Measurements from ENCODE around the gene LMNB1.

DNA sequence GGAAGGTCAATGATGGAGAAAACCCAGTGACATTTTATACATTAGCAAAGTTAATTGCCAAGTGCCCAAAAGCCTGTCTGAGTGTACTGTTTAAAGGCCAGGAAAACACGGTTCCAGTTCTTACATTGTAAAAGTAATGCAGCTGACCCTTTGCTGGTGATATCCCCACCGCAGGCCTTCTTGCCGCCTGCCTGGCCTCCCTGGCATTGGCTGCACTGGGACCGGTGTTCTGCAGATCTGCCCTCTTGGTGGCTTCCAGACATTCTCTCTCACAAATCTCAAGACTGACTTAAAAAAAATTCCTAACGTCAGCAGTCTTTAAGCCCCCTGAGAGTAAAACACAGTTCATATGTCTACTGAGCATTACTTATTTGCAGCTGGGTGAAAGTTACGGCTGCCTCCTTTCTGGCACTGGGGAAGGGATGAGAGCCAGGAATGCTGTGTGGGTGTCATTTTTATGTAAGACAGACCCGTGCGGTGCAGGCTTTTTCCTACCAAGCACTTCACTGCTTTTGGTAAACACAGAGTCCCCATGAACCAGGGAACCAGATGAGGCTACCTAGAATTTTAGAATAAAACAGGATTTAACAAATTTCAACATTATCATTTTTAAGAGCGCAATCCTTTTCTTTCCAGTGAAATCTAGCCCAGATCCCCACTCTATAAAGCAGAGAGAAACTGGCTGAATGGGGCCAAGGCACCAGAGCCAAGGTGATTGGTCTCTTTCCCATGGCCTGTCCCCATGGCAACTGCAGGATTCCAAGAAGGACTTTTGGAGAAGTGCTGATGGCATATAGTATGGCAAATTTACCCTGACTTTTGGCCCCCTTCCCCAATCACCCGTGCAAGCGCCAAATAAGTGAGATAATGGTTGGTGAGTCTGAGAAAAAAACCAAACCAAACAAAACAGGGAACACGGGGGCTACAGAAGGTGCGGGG lies 80.8 kb downstream of the LMNB1 start:
- TF ChIP-seq, protein P1, sequence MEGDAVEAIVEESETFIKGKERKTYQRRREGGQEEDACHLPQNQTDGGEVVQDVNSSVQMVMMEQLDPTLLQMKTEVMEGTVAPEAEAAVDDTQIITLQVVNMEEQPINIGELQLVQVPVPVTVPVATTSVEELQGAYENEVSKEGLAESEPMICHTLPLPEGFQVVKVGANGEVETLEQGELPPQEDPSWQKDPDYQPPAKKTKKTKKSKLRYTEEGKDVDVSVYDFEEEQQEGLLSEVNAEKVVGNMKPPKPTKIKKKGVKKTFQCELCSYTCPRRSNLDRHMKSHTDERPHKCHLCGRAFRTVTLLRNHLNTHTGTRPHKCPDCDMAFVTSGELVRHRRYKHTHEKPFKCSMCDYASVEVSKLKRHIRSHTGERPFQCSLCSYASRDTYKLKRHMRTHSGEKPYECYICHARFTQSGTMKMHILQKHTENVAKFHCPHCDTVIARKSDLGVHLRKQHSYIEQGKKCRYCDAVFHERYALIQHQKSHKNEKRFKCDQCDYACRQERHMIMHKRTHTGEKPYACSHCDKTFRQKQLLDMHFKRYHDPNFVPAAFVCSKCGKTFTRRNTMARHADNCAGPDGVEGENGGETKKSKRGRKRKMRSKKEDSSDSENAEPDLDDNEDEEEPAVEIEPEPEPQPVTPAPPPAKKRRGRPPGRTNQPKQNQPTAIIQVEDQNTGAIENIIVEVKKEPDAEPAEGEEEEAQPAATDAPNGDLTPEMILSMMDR (IDR thresholded peaks at IDR 0.05 in 2 of 3, conservative IDR thresholded peaks at IDR 0.05 in 1 of 3; ENCODE audit: borderline replicate concordance in 1 of 3, insufficient read depth in 1 of 3, low read depth in 2 of 3, low read length in 2 of 3): no peak
- no peak for TF ChIP-seq POLR2AphosphoS5 (IDR thresholded peaks at IDR 0.05; ENCODE audit: low read depth, low read length)
- TF ChIP-seq ATF3 (IDR thresholded peaks at IDR 0.05): no peak
- TF ChIP-seq YY1 (IDR thresholded peaks at IDR 0.05; ENCODE audit: extremely low read depth, insufficient replicate concordance, low read depth, low read length): no peak
- TF ChIP-seq, protein P2, sequence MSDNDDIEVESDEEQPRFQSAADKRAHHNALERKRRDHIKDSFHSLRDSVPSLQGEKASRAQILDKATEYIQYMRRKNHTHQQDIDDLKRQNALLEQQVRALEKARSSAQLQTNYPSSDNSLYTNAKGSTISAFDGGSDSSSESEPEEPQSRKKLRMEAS (IDR thresholded peaks at IDR 0.05): no peak
- no peak for TF ChIP-seq POLR2A (IDR thresholded peaks at IDR 0.05; ENCODE audit: borderline replicate concordance, extremely low read depth, insufficient read depth, insufficient read length)
- no peak for TF ChIP-seq EZH2 (IDR thresholded peaks at IDR 0.05)
- TF ChIP-seq REST (IDR thresholded peaks at IDR 0.05; ENCODE audit: low read depth): no peak
- no peak for TF ChIP-seq CEBPB (IDR thresholded peaks at IDR 0.05; ENCODE audit: low read depth)
- no peak for TF ChIP-seq ELF1 (IDR thresholded peaks at IDR 0.05; ENCODE audit: borderline replicate concordance, low read depth)
- no peak for TF ChIP-seq RAD21 (IDR thresholded peaks at IDR 0.05; ENCODE audit: low read depth)
- TF ChIP-seq JUND (IDR thresholded peaks at IDR 0.05): no peak
- no peak for TF ChIP-seq SP1 (IDR thresholded peaks at IDR 0.05; ENCODE audit: low read depth)
- TF ChIP-seq FOSL1 (IDR thresholded peaks at IDR 0.05; ENCODE audit: low read depth): no peak
